Kidney (tissue), 14 donors: ENCODE data around the gene EFCAB3. TPM values are rescaled to one million over a fixed set of nuclear protein-coding genes. Genes with fewer than 3 reads are reported as not detected.
"Not testable (repeated sequence)": the region's sequence is repeated elsewhere in the genome, so short reads cannot be mapped to it uniquely, and the experiment has no call there.

Source experiments
- DNase-seq, 5 donors: peaks; one replicate each; pipeline ENCODE4 v3.0.0-alpha.2; 2013 to 2020
- FAIRE-seq: peaks from 2 replicates; lab custom pipeline; 2012; peaks lifted over from hg19 to GRCh38; lab: Jason Lieb, UNC
- H3K27ac ChIP-seq, 2 donors: one replicate each; pipeline ENCODE4 v1.7.0; 2013; ENCODE audit warnings: low read depth in 2 of 2, low read length in 2 of 2, inconsistent platforms in 1 of 2
- H3K27me3 ChIP-seq: one replicate; pipeline ENCODE4 v1.7.1; 2013; ENCODE audit warnings: low read length, inconsistent platforms; ENCODE audit not compliant: control insufficient read depth, insufficient read depth
- H3K36me3 ChIP-seq, 3 donors: one replicate each; pipeline versions ENCODE4 v1.7.0 to v1.7.1; 2013; ENCODE audit warnings: low read length in 3 of 3, control low read depth in 1 of 3, inconsistent platforms in 1 of 3; ENCODE audit not compliant: insufficient read depth in 3 of 3, control insufficient read depth in 2 of 3
- H3K4me1 ChIP-seq, 3 donors: one replicate each; pipeline versions ENCODE4 v1.7.0 to v1.7.1; 2013; ENCODE audit warnings: low read length in 3 of 3, inconsistent platforms in 1 of 3, low read depth in 1 of 3; ENCODE audit not compliant: control insufficient read depth in 2 of 3, insufficient read depth in 2 of 3
- H3K4me3 ChIP-seq, 3 donors: one replicate each; pipeline versions ENCODE4 v1.7.0 to v1.8.1; 2013; ENCODE audit warnings: low read length in 3 of 3, control low read depth in 1 of 3, inconsistent platforms in 1 of 3
- H3K9ac ChIP-seq, 3 donors: one replicate each; pipeline versions ENCODE4 v1.7.0 to v1.7.1; 2013; ENCODE audit warnings: low read length in 3 of 3, control low read depth in 1 of 3, inconsistent platforms in 1 of 3
- H3K9me3 ChIP-seq, 3 donors: one replicate each; pipeline versions ENCODE4 v1.7.0 to v1.7.1; 2013; ENCODE audit warnings: low read length in 3 of 3, control low read depth in 1 of 3, inconsistent platforms in 1 of 3; ENCODE audit not compliant: control insufficient read depth in 2 of 3, insufficient read depth in 1 of 3
- CTCF ChIP-seq: IDR thresholded peaks from 3 replicates; pipeline ENCODE4 v1.5.1; 2012; ENCODE audit warnings: mild to moderate bottlenecking, moderate library complexity, borderline replicate concordance; ENCODE audit not compliant: insufficient read depth; ENCODE audit errors: extremely low read depth
- intact Hi-C: fragments of 100-400 bp; cut with DNase I; formaldehyde crosslinking; loops from one replicate; pipeline ENCODE4 v1.11.1; 2022
- polyA plus RNA-seq: library from polyadenylated mRNA; stranded (reverse); fragments of 350-450 nt; fragmentation: Illumina TruSeq; extraction: RNeasy Lipid Tissue Mini Kit (QIAGEN cat#74804); gene quantifications from one replicate; pipeline ENCODE4 v1.2.3, GENCODE V29; 2014; ENCODE audit warnings: low read depth, low replicate concordance; ENCODE audit not compliant: insufficient read depth
- total RNA-seq: library from RNA; stranded (reverse); fragmentation: NEBNext Ultra II Directional; extraction: Animal tissue kit (Norgen Biotek cat#: 25700); gene quantifications from one replicate; pipeline ENCODE4 v1.2.1, GENCODE V29; 2021
- donor health status: control.
- donor health status: control.
- donor health status: control.
- donor health status: control.
- donor health status: control.
- donor health status: DM: yes; HTN: yes; CAD: no.
- donor health status: Normal renal cell carcinoma (clear cell type).

EFCAB3 gene
- total and polyA plus RNA-seq, 2 donors from 2014 or later = not detected

GRCh38 chr17:62423647-62424461, 43.5 kb downstream of the EFCAB3 start, which contains the start of gene METTL2A:
Gene METTL2A, plus strand, starts transcription at chr17:62423897. Its CDS starts 6 bp downstream, at chr17:62423903.
- peak; percentile 26 for TF ChIP-seq CTCF
- FAIRE-seq, H3K9me3 ChIP-seq, H3K27me3 ChIP-seq, H3K4me1 ChIP-seq, H3K36me3 ChIP-seq, intact Hi-C loops: not testable (repeated sequence)
- peak within 1 kb of the TSS in 1 of 2 donors; percentile 60 for H3K27ac ChIP-seq
- peak within 1 kb of the TSS; percentile 57 to 82 (median 76) for H3K4me3 ChIP-seq
- H3K9ac ChIP-seq = peak within 1 kb of the TSS; percentile 9 to 29 (median 17)
- DNase-seq = peak; percentile 91 to 95 (median 92)

- FAIRE-seq, H3K27ac ChIP-seq, H3K9me3 ChIP-seq, H3K36me3 ChIP-seq, intact Hi-C loops, H3K9ac ChIP-seq, H3K4me3 ChIP-seq, H3K4me1 ChIP-seq, H3K27me3 ChIP-seq, DNase-seq: not testable (repeated sequence)
These were observed 45.9 kb downstream of the EFCAB3 start for GRCh38 chr17:62426214-62426613.

GRCh38 chr17:62435251-62435650, 54.9 kb downstream of the EFCAB3 start:
- H3K4me1 ChIP-seq, H3K27me3 ChIP-seq, H3K4me3 ChIP-seq, H3K9me3 ChIP-seq, intact Hi-C loops, H3K27ac ChIP-seq, H3K9ac ChIP-seq, H3K36me3 ChIP-seq, FAIRE-seq, DNase-seq: not testable (repeated sequence)

GRCh38 chr17:62441181-62441580, 60.8 kb downstream of the EFCAB3 start:
- DNase-seq, H3K36me3 ChIP-seq, H3K27me3 ChIP-seq, H3K9ac ChIP-seq, H3K4me3 ChIP-seq, H3K4me1 ChIP-seq, intact Hi-C loops, H3K27ac ChIP-seq, H3K9me3 ChIP-seq, FAIRE-seq: not testable (repeated sequence)

- no peak for TF ChIP-seq CTCF
- no peak overlapping the region for H3K9ac ChIP-seq
- H3K27me3 ChIP-seq = no peaks in the 10 kb centered on the region
- H3K27ac ChIP-seq = no peak overlapping the region
- DNase-seq = no peak
- H3K4me3 ChIP-seq = no peak overlapping the region
- no peaks in the 10 kb centered on the region for H3K4me1 ChIP-seq
- no peaks in the 10 kb centered on the region for H3K9me3 ChIP-seq
- FAIRE-seq = no peak
- intact Hi-C loops = no loop called here
- peaks cover 2 to 15% (median 5%) of the 10 kb centered on the region in 3 donors for H3K36me3 ChIP-seq
These were observed 63.7 kb downstream of the EFCAB3 start for GRCh38 chr17:62444063-62444462.

GRCh38 chr17:62445791-62446190, 65.4 kb downstream of the EFCAB3 start:
- H3K9ac ChIP-seq, FAIRE-seq, H3K9me3 ChIP-seq, H3K27me3 ChIP-seq, H3K27ac ChIP-seq, DNase-seq, H3K4me3 ChIP-seq, H3K4me1 ChIP-seq, intact Hi-C loops: not testable (repeated sequence)
- peaks cover 2 to 15% (median 5%) of the 10 kb centered on the region in 3 donors for H3K36me3 ChIP-seq

- DNase-seq, H3K4me1 ChIP-seq, H3K4me3 ChIP-seq, H3K9ac ChIP-seq, H3K27ac ChIP-seq, FAIRE-seq, H3K27me3 ChIP-seq, H3K36me3 ChIP-seq, H3K9me3 ChIP-seq, intact Hi-C loops: not testable (repeated sequence)
These were observed 71.8 kb downstream of the EFCAB3 start for GRCh38 chr17:62452195-62452594.
